GM18508 (cell line): ENCODE data around the gene SLFN12.
"Not testable (repeated sequence)": the region's sequence is repeated elsewhere in the genome, so short reads cannot be mapped to it uniquely, and the experiment has no call there.

Experiments
- ATAC-seq: cut with Tn5 transposase; IDR thresholded peaks from one replicate; pipeline ENCODE4 v1.9.1; 2021; ENCODE audit warnings: moderate number of reproducible peaks; ENCODE audit not compliant: insufficient read depth, unreplicated experiment

SLFN12 gene

GRCh38 chr17:35414707-35415106 lies 17.6 kb downstream of the SLFN12 start:
- ATAC-seq = not testable (repeated sequence)

- no peak for ATAC-seq
These were observed 18.1 kb downstream of the SLFN12 start for GRCh38 chr17:35414247-35414646.

GRCh38 chr17:35407531-35407930 lies 24.8 kb downstream of the SLFN12 start:
- no peak for ATAC-seq

GRCh38 chr17:35406568-35406967 lies 25.7 kb downstream of the SLFN12 start:
- ATAC-seq = no peak

GRCh38 chr17:35404360-35404759 lies 27.9 kb downstream of the SLFN12 start:
- no peak for ATAC-seq

GRCh38 chr17:35393783-35394182 lies 38.5 kb downstream of the SLFN12 start:
- ATAC-seq = not testable (repeated sequence)

GRCh38 chr17:35390663-35391062 lies 41.6 kb downstream of the SLFN12 start:
- ATAC-seq = no peak

GRCh38 chr17:35390156-35390555 lies 42.1 kb downstream of the SLFN12 start:
- no peak for ATAC-seq

- ATAC-seq = no peak
These were observed 44.8 kb downstream of the SLFN12 start for GRCh38 chr17:35387496-35387895.

- no peak for ATAC-seq
These were observed 54.6 kb downstream of the SLFN12 start for GRCh38 chr17:35377706-35378105.

GRCh38 chr17:35377068-35377467 lies 55.2 kb downstream of the SLFN12 start:
- ATAC-seq = no peak

- no peak for ATAC-seq
These were observed 56.1 kb downstream of the SLFN12 start for GRCh38 chr17:35376245-35376644.

GRCh38 chr17:35374766-35375344 lies 57.4 kb downstream of the SLFN12 start:
- no peak for ATAC-seq

GRCh38 chr17:35373984-35374765 lies 58.1 kb downstream of the SLFN12 start:
- ATAC-seq = no peak

- no peak for ATAC-seq
These were observed 58.7 kb downstream of the SLFN12 start, which contains the start of gene SLFN11 for GRCh38 chr17:35373534-35373983. SLFN11 (minus strand) TSS chr17:35373621; CDS start chr17:35363807, 9,814 bp downstream.

- no peak for ATAC-seq
These were observed 59.3 kb downstream of the SLFN12 start for GRCh38 chr17:35372846-35373533.

GRCh38 chr17:35371934-35372333 lies 60.4 kb downstream of the SLFN12 start:
- ATAC-seq = no peak

GRCh38 chr17:35368081-35368830 lies 64.0 kb downstream of the SLFN12 start:
- ATAC-seq = peak; percentile 81

- no peak for ATAC-seq
These were observed 71.3 kb downstream of the SLFN12 start for GRCh38 chr17:35361027-35361426.
